HG02870 (cell line): Measurements from ENCODE around the gene FECH.
"Not testable (repeated sequence)": the region's sequence is repeated elsewhere in the genome, so short reads cannot be mapped to it uniquely, and the experiment has no call there.

Experiments used
- ATAC-seq: cut with Tn5 transposase; IDR thresholded peaks from one replicate; pipeline ENCODE4 v1.9.1; 2021; ENCODE audit warnings: mild to moderate bottlenecking, moderate library complexity; ENCODE audit not compliant: unreplicated experiment

Gene FECH

GRCh38 chr18:57533868-57534510, 52.5 kb downstream of the FECH start:
- no peak for ATAC-seq

DNA sequence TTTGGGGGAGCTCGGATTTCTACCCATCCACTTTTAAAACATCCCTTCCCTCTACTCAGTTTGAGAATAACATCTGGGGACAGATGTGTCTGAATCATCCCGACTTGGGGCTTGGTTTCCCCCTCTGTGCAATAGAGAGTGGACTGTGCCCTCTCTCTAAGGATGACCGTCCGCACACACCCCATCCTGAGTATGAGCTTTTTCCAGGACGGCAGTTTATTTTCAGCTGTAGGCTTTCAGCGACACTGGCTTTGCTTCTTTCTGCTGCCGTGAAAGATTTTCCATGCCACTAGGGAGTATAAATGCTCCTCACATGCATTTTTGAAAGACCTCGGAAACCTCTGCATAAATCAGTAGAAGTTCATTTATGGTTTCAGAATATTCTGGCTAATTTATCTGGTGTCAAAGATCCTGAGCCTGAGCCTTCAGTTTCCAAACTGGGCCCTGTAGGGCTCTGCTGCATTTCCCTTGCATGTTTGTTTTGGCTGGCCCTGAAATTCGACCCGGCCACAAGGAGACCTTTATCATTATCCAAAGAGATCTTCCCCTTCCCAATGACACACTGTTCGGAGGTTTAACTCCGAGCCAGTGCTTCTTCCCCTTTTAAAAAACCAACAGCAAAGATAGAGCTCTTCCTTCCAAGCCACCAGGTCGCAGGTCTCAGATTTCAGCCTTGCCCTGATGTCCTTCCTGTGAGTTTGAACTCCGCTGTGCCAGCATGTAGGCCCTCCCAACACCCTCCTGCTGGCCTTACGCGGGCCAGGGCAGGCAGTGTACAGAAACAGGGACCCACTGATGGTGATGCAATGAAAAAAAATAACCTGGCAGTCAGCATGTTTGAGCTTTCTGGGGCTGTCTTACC, 53.3 kb downstream of the FECH start:
- no peak for ATAC-seq

- ATAC-seq, result no peak
Observed at GRCh38 chr18:57529151-57529550, 57.4 kb downstream of the FECH start.

- no peak for ATAC-seq
Observed at GRCh38 chr18:57527556-57528229, 58.8 kb downstream of the FECH start.

- no peak for ATAC-seq
Observed at GRCh38 chr18:57523171-57523956, 63.1 kb downstream of the FECH start.

GRCh38 chr18:57522348-57522747, 64.2 kb downstream of the FECH start:
- not testable (repeated sequence) for ATAC-seq

DNA sequence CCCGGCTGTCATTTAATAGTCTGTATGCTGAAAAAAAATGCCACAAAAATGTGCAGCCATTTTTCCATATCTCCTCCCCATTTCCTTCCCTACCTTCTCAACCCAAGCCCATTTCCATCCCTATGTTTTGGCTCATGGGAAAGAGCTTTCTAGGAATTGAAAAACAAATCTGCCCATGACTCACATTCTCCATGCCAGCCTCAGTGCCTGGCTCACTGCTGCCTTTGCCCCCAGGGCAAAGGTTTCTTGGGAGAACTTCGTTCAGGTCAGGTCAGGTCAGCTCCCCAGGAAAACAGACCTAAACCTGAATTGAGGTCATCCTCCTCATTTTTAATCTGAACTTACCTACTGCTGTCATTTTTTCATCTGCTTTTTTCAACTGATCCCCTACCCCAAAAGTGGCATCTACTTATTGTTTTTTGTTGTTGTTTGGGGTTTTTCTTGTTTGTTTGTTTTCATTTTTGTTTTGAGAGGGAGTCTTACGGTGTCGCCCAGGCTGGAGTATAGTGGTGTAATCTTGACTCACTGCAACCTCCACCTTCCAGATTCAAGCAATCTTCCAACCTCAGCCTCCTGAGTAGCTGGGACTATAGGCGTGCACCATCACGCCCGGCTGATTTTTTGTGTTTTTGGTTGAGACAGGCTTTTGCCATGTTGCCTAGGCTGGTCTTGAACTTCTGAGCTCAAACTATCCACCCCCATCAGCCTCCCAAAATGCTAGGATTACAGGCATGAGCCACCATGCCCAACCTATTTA, 66.7 kb downstream of the FECH start:
- ATAC-seq, result no peak

DNA sequence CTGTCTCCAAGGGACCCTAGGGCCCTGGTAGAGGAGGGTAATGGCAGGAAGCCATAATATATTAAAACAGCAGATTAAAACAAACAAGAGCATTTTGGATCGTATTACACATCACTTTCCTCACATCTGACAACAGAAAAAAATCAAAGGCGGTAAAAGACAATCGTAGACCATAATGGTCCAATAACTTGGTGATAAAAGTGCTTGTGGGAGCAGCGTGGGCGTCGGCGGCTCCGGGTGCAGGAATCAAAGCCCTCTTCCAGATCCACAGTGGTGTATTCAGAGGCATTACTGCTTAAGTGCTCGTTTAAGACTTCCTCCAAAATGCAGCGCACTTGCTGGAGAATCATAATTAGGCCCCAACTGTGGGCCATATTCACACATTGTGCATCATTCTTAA, 68.0 kb downstream of the FECH start:
- ATAC-seq, result no peak

DNA sequence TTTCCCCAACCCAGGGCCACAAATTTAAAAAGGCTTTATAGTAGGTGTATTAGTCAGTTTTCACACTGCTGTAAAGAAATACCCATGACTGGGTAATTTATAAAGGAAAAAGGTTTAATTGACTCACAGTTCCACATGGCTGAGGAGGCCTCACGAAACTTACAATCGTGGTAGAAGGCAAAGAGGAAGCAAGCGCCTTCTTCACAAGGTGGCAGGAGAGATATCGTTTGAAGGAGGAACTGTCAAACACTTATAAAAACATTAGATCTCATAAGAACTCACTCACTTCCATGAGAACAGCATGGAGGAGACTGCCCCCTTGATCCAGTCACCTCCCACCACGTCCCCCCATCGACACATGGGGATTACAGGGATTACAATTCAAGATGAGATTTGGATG, 70.4 kb downstream of the FECH start:
- ATAC-seq, result no peak

DNA sequence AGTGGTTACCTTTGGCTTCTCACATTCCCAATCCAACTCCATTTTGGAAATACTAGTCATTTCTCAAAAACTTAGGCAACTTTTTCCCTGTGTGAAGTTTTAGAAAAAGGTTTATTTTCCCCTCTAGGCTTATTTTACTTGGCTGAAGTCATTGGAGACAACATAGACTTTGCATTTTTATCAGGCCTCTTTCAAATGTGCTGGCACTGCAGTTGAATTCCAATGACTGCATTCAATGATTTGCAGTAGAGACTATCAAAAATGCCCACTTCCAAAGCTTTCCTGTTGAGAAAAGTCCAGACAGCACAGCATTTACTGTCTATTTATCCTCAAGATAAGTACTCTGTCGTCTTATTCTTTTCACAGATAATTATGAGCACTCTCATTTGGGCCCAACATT, 81.3 kb downstream of the FECH start:
- no peak for ATAC-seq

DNA sequence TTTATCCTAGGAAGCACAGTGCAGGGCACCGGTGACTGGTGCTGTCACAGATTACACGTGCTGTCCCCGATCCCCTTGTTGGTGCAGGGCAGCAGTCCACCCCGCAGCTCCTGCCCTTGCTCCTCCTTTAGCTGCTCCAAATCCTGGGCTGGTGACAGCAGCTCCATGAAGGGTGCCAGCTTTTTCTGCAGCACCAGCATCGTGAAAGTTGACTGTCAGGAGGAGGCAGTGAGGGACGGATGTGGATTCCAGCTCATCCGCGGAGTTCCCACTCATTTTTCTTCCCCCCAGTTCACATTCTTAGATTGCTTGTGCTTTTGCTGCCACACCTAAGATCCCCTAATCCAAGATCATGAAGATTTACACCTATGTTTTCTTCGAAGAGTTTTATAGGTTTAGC, 83.9 kb downstream of the FECH start:
- no peak for ATAC-seq

DNA sequence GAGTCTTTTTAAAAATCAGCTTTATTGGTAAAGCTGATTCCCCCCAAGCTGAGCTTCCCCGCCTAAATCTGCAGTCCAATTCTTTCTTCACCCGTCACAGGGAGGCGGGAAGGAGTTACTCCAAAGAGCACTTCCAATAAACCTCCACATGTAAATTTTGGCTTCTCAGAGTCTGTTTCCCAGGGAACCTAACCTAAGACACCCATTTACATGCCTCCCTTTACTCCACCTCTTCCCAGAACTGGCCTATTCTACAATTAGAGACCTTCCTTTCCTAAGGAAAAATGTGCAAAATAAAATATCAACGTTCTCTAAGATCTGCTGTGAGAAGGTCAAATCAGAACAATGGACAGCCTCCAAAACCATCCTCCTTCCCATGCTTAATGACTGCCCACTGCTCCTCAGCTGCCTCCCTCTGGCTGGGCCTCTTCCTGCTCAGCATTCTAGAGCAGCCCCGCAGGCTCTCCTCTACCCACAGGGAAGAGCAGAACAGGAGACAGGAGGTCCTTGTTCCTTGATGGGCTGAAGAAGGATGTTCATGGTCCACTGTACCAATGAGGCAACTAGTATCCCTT, 87.7 kb downstream of the FECH start:
- no peak for ATAC-seq
